Ishikawa (cell line): ENCODE measurements around the gene ZNF205.

Experiments
- CEBPB ChIP-seq: IDR thresholded peaks from 2 replicates; pipeline ENCODE4 v1.6.1; 2012
- CREB1 ChIP-seq: IDR thresholded peaks from 2 replicates; pipeline ENCODE4 v1.6.1; 2012; ENCODE audit warnings: low read depth
- EGR1 ChIP-seq: IDR thresholded peaks from 2 replicates; pipeline ENCODE4 v1.6.1; 2012
- EP300 ChIP-seq: IDR thresholded peaks from 2 replicates; pipeline ENCODE4 v1.6.1; 2012; ENCODE audit warnings: borderline replicate concordance
- FOXM1 ChIP-seq: IDR thresholded peaks from 2 replicates; pipeline ENCODE4 v1.6.1; 2012; ENCODE audit warnings: low read depth, borderline replicate concordance
- MAX ChIP-seq: IDR thresholded peaks from 2 replicates; pipeline ENCODE4 v1.6.1; 2012
- NFIC ChIP-seq: IDR thresholded peaks from 2 replicates; pipeline ENCODE4 v1.6.1; 2012
- RAD21 ChIP-seq: IDR thresholded peaks from 2 replicates; pipeline ENCODE4 v1.6.1; 2012; ENCODE audit warnings: low read depth
- REST ChIP-seq: IDR thresholded peaks from 2 replicates; pipeline ENCODE4 v1.6.1; 2012; ENCODE audit warnings: low read depth, mild to moderate bottlenecking
- TAF1 ChIP-seq: IDR thresholded peaks from 2 replicates; pipeline ENCODE4 v1.6.1; 2012; ENCODE audit warnings: low read depth, mild to moderate bottlenecking
- TCF12 ChIP-seq: IDR thresholded peaks from 2 replicates; pipeline ENCODE4 v1.6.1; 2012; ENCODE audit warnings: low read depth
- TEAD4 ChIP-seq: IDR thresholded peaks from 2 replicates; pipeline ENCODE4 v1.6.1; 2012
- USF1 ChIP-seq: IDR thresholded peaks from 2 replicates; pipeline ENCODE4 v1.6.1; 2012
- YY1 ChIP-seq: IDR thresholded peaks from 2 replicates; pipeline ENCODE4 v1.6.1; 2012; ENCODE audit warnings: low read depth
- ZBTB7A ChIP-seq: IDR thresholded peaks from 2 replicates; pipeline ENCODE4 v1.6.1; 2012; ENCODE audit warnings: low read depth

The ZNF205 gene

GRCh38 chr16:3140603-3141427, 28.4 kb downstream of the ZNF205 start:
- TF ChIP-seq EP300 = no peak
- TF ChIP-seq CREB1 = no peak
- TF ChIP-seq FOXM1 = no peak
- no peak for TF ChIP-seq TEAD4
- no peak for TF ChIP-seq YY1
- no peak for TF ChIP-seq NFIC
- TF ChIP-seq RAD21 = no peak
- no peak for TF ChIP-seq REST
- TF ChIP-seq TAF1 = no peak
- no peak for TF ChIP-seq CEBPB
- TF ChIP-seq TCF12 = no peak

- TF ChIP-seq CREB1 = no peak
- no peak for TF ChIP-seq EP300
- no peak for TF ChIP-seq NFIC
- no peak for TF ChIP-seq TAF1
- TF ChIP-seq TCF12 = no peak
- TF ChIP-seq MAX = no peak
- no peak for TF ChIP-seq USF1
- TF ChIP-seq CEBPB = no peak
These were observed 29.5 kb downstream of the ZNF205 start for GRCh38 chr16:3141781-3142311.

GRCh38 chr16:3142327-3142726, 29.9 kb downstream of the ZNF205 start:
- TF ChIP-seq FOXM1 (no peak), RAD21 (no peak), EP300 (no peak), TAF1 (no peak), EGR1 (no peak), YY1 (no peak), ZBTB7A (no peak), CREB1 (no peak), TCF12 (no peak), TEAD4 (no peak), USF1 (no peak), NFIC (no peak)

GRCh38 chr16:3142770-3143169, 30.4 kb downstream of the ZNF205 start:
- no peak for TF ChIP-seq USF1
- TF ChIP-seq RAD21 = no peak
- TF ChIP-seq ZBTB7A = no peak
- TF ChIP-seq CREB1 = no peak
- no peak for TF ChIP-seq TAF1
- no peak for TF ChIP-seq TEAD4

GRCh38 chr16:3143189-3143588, 30.8 kb downstream of the ZNF205 start:
- TF ChIP-seq RAD21 (no peak), EGR1 (no peak), TAF1 (no peak), EP300 (no peak), FOXM1 (no peak)

GRCh38 chr16:3143598-3144320, 31.4 kb downstream of the ZNF205 start:
- TF ChIP-seq CEBPB = no peak
- no peak for TF ChIP-seq NFIC
- no peak for TF ChIP-seq TAF1
- no peak for TF ChIP-seq TEAD4
- no peak for TF ChIP-seq RAD21
- TF ChIP-seq EP300 = no peak
- no peak for TF ChIP-seq YY1
- no peak for TF ChIP-seq USF1
- no peak for TF ChIP-seq MAX
- no peak for TF ChIP-seq ZBTB7A
- no peak for TF ChIP-seq FOXM1
- no peak for TF ChIP-seq REST
- TF ChIP-seq TCF12 = no peak
- no peak for TF ChIP-seq CREB1
- TF ChIP-seq EGR1 = no peak
